Common myeloid progenitor, CD34-positive (primary cell): ENCODE data around the gene NPAS2.

Experiments used
- CTCF ChIA-PET: fragments of 350-600 bp; sonication (Branson Sonifier 250); formaldehyde crosslinking; loops from one replicate; lab custom pipeline; 2021; ENCODE audit warnings: antibody characterized with exemption; lab: Charles Lee
- POLR2A ChIA-PET: fragments of 350-600 bp; sonication (Branson Sonifier 250); formaldehyde crosslinking; loops from one replicate; lab custom pipeline; 2021; ENCODE audit warnings: antibody characterized with exemption; lab: Charles Lee
- DNase-seq, 3 donors: peaks; one replicate each; pipeline versions ENCODE4 v3.0.0 to v3.0.0-alpha.2; 2013
- H3K27ac ChIP-seq, 2 experiments: 1 replicate in 1 of 2; 2 replicates in 1 of 2; pipeline ENCODE4 v1.7.0; 2013; ENCODE audit warnings: inconsistent platforms in 2 of 2, low read length in 2 of 2, mild to moderate bottlenecking in 2 of 2, low read depth in 1 of 2, moderate library complexity in 1 of 2; ENCODE audit not compliant: severe bottlenecking in 2 of 2, insufficient read depth in 1 of 2, poor library complexity in 1 of 2
- H3K27me3 ChIP-seq, 5 experiments: replicated peaks in 2 of 5; 1 replicate in 3 of 5; 2 replicates in 2 of 5; pipeline versions ENCODE4 v1.6.1 to v1.7.0; 2013; ENCODE audit warnings: low read length in 4 of 5, mild to moderate bottlenecking in 2 of 5, moderate library complexity in 2 of 5, inconsistent platforms in 1 of 5; ENCODE audit not compliant: insufficient read depth in 5 of 5, control insufficient read depth in 4 of 5
- H3K36me3 ChIP-seq, 4 experiments: 1 replicate in 2 of 4; 2 replicates in 2 of 4; pipeline versions ENCODE4 v1.6.1 to v1.7.0; 2013; ENCODE audit warnings: low read length in 3 of 4, control low read depth in 1 of 4, mild to moderate bottlenecking in 1 of 4; ENCODE audit not compliant: control insufficient read depth in 4 of 4, insufficient read depth in 4 of 4
- H3K4me1 ChIP-seq, 4 experiments: 1 replicate in 3 of 4; 2 replicates in 1 of 4; pipeline versions ENCODE4 v1.6.1 to v1.7.1; 2013; ENCODE audit warnings: low read length in 3 of 4, mild to moderate bottlenecking in 3 of 4, control low read depth in 1 of 4, inconsistent platforms in 1 of 4, moderate library complexity in 1 of 4; ENCODE audit not compliant: control insufficient read depth in 4 of 4, insufficient read depth in 4 of 4; ENCODE audit errors: control extremely low read depth in 1 of 4
- H3K4me3 ChIP-seq, 7 experiments: 1 replicate in 4 of 7; 2 replicates in 3 of 7; pipeline versions ENCODE4 v1.5.1 to v1.7.0; 2013; ENCODE audit warnings: mild to moderate bottlenecking in 7 of 7, low read length in 6 of 7, moderate library complexity in 6 of 7, inconsistent platforms in 2 of 7, low read depth in 2 of 7, control low read depth in 1 of 7; ENCODE audit not compliant: insufficient read depth in 4 of 7, control insufficient read depth in 1 of 7; ENCODE audit errors: extremely low read depth in 1 of 7
- H3K9me3 ChIP-seq, 5 experiments: 1 replicate in 4 of 5; 2 replicates in 1 of 5; pipeline versions ENCODE4 v1.6.1 to v1.7.1; 2013; ENCODE audit warnings: low read length in 4 of 5, mild to moderate bottlenecking in 2 of 5, inconsistent platforms in 1 of 5, low read depth in 1 of 5, moderate library complexity in 1 of 5; ENCODE audit not compliant: control insufficient read depth in 4 of 5, insufficient read depth in 2 of 5; ENCODE audit errors: control extremely low read depth in 1 of 5
- WGBS: methylation state at CpG from one replicate; pipeline ENCODE4 v1.1.5; 2013; ENCODE audit not compliant: insufficient coverage; 5-methylcytosine and 5-hydroxymethylcytosine counted together

Gene NPAS2

GRCh38 chr2:100852999-100853908 is 33.3 kb downstream of the NPAS2 start:
- POLR2A ChIA-PET = no interaction called here
- Histone ChIP-seq H3K4me1 (no peaks in the 10 kb centered on the region), H3K9me3 (no peaks in the 10 kb centered on the region), H3K27ac (no peak overlapping the region), H3K4me3 (no peak overlapping the region), H3K36me3 (no peaks in the 10 kb centered on the region), H3K27me3 (peaks cover 0 to 6% (median 0%) of the 10 kb centered on the region in 5 experiments)
- CTCF ChIA-PET = no interaction called here
- DNase-seq = no peak
- 97% methylated on average over 9 of the region's 14 CpGs for WGBS

DNA sequence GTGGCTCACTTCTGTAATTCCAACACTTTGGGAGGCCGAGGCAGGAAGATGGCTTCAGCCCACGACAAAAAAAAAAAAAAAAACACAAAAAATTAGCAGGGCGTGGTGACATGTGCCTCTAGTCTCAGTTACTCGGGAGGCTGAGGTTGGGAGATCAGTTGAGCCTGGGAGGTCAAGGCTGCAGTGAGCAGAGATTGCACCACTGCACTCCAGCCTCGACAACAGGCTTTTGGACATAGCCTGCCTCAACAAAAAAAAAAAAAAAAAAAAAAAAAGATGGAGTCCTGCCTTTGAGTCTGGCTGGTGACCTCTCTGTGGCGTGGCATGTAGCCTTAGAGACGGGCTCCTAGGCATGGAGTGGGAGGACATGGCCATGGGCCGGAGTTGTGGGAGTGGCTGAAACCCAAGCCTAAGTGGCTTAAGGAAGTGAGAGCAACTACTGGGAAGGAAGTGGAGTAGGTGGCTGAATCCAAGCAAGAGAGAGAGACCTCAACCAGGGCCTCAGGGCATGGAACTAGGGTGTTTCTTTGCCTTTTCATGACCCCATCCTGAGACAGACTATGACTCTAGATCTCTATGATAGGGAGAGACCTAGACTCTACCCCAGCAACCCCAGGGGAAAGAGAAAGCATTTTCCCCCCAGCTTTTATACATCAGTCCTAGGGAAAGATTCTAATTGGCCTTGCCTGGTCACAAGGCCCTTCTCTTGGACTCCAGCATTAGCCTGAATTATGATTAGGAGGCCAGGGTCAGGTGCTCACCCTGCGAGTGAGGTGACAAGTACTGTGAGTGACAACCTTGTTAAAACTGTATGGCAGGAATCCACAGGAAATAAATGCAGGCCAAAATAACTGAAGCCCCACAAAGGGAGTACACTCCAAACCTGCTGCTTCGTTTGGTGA is 34.2 kb downstream of the NPAS2 start:
- Histone ChIP-seq H3K27ac (no peak overlapping the region), H3K27me3 (peaks cover 0 to 4% (median 0%) of the 10 kb centered on the region in 5 experiments), H3K4me3 (no peak overlapping the region), H3K4me1 (no peaks in the 10 kb centered on the region), H3K36me3 (no peaks in the 10 kb centered on the region), H3K9me3 (no peaks in the 10 kb centered on the region)
- ChIA-PET POLR2A (no interaction called here), CTCF (no interaction called here)
- 96% methylated on average over 7 of the region's 10 CpGs for WGBS
- DNase-seq = no peak

- Histone ChIP-seq H3K36me3 (no peaks in the 10 kb centered on the region), H3K27me3 (peaks cover 0 to 2% (median 0%) of the 10 kb centered on the region in 5 experiments), H3K9me3 (no peaks in the 10 kb centered on the region), H3K4me3 (no peak overlapping the region), H3K4me1 (no peaks in the 10 kb centered on the region), H3K27ac (no peak overlapping the region)
- CTCF ChIA-PET = interaction anchor here (1.0 kb wide), 1 partner anchor 19 kb away, joined by 4 read pairs; no protein-coding TSS in a partner anchor
- POLR2A ChIA-PET = interaction anchor here (0.7 kb wide), 1 partner anchor 108 kb away, joined by 3 read pairs; no protein-coding TSS in a partner anchor
- DNase-seq = no peak
- WGBS = 100% methylated on average over 2 of the region's 7 CpGs
Observed at GRCh38 chr2:100855084-100855483, 35.1 kb downstream of the NPAS2 start.

- Histone ChIP-seq H3K4me3 (no peak overlapping the region), H3K27ac (no peak overlapping the region), H3K9me3 (no peaks in the 10 kb centered on the region), H3K36me3 (no peaks in the 10 kb centered on the region), H3K27me3 (peaks cover 0 to 2% (median 0%) of the 10 kb centered on the region in 5 experiments), H3K4me1 (no peaks in the 10 kb centered on the region)
- ChIA-PET POLR2A (interaction anchor here (0.7 kb wide), 1 partner anchor 108 kb away, joined by 3 read pairs; no protein-coding TSS in a partner anchor), CTCF (interaction anchor here (1.0 kb wide), 1 partner anchor 18 kb away, joined by 4 read pairs; no protein-coding TSS in a partner anchor)
- DNase-seq = no peak
- 100% methylated on average over 1 of the region's 3 CpGs for WGBS
Observed at GRCh38 chr2:100855606-100856005, 35.7 kb downstream of the NPAS2 start.

DNA sequence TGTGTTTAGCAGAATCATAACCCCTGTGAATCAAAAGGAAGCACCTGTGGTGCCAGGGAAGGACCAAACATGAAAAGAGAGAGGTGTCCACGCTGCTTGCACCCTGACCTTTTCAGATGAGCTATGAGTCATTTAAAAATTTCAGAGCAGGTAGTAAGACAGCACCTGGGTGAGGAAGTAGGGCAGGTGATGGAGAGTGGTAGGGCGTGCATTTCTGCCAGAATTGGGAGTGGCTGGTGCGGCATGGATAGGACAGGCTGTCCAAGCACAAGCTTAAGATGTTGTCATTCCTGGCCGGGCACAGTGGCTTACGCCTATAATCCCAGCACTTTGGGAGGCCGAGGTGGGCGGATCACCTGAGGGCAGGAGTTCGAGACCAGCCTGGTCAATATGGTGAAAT is 36.8 kb downstream of the NPAS2 start:
- H3K36me3 ChIP-seq = no peaks in the 10 kb centered on the region
- no peaks in the 10 kb centered on the region for H3K4me1 ChIP-seq
- DNase-seq = no peak
- H3K27me3 ChIP-seq = peaks cover 0 to 2% (median 0%) of the 10 kb centered on the region in 5 experiments
- 90% methylated on average over 7 of the region's 8 CpGs for WGBS
- CTCF ChIA-PET = no interaction called here
- no peak overlapping the region for H3K4me3 ChIP-seq
- no peaks in the 10 kb centered on the region for H3K9me3 ChIP-seq
- H3K27ac ChIP-seq = no peak overlapping the region
- POLR2A ChIA-PET = no interaction called here

GRCh38 chr2:100857341-100857740 is 37.4 kb downstream of the NPAS2 start:
- H3K9me3 ChIP-seq = no peaks in the 10 kb centered on the region
- POLR2A ChIA-PET = no interaction called here
- H3K36me3 ChIP-seq = no peaks in the 10 kb centered on the region
- no peak for DNase-seq
- CTCF ChIA-PET = no interaction called here
- H3K27ac ChIP-seq = no peak overlapping the region
- peaks cover 0 to 2% (median 0%) of the 10 kb centered on the region in 5 experiments for H3K27me3 ChIP-seq
- WGBS = 96% methylated on average over 6 of the region's 6 CpGs
- H3K4me1 ChIP-seq = no peaks in the 10 kb centered on the region
- H3K4me3 ChIP-seq = no peak overlapping the region
